Measurements from ENCODE around the gene USP6NL.

The USP6NL gene

DNA sequence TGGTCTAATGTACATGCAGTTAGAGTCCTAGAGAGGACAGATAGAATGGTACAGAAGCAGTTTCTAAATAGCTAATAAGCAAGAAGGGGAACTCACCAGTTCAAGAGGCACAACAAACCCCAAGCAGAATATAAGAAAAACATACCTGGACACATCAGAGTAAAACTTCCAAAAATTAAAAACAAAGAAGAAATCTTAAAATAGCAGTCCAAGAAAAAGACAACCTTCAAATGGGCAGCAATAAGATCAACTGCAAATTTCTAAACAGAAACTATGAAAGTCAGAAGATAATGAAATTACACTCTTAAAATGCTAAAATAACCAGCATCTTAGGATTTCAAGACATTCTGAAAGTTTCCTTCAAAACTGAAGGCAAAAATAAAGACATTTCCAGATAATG is 55.9 kb downstream of the USP6NL start:
- H4K20me1 ChIP-seq (ENCODE audit: insufficient read depth, low read length): no peaks in the 10 kb centered on the region; the same call in 1 of the 2 replicates
- H3K4me3 ChIP-seq (ENCODE audit: low read length): no peak overlapping the region
- no peak overlapping the region for H3K9ac ChIP-seq (ENCODE audit: low read length)
- no peaks in the 10 kb centered on the region for H3K9me3 ChIP-seq (ENCODE audit: insufficient read depth, low read length)
- TF ChIP-seq, protein P1, sequence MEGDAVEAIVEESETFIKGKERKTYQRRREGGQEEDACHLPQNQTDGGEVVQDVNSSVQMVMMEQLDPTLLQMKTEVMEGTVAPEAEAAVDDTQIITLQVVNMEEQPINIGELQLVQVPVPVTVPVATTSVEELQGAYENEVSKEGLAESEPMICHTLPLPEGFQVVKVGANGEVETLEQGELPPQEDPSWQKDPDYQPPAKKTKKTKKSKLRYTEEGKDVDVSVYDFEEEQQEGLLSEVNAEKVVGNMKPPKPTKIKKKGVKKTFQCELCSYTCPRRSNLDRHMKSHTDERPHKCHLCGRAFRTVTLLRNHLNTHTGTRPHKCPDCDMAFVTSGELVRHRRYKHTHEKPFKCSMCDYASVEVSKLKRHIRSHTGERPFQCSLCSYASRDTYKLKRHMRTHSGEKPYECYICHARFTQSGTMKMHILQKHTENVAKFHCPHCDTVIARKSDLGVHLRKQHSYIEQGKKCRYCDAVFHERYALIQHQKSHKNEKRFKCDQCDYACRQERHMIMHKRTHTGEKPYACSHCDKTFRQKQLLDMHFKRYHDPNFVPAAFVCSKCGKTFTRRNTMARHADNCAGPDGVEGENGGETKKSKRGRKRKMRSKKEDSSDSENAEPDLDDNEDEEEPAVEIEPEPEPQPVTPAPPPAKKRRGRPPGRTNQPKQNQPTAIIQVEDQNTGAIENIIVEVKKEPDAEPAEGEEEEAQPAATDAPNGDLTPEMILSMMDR (IDR thresholded peaks at IDR 0.05; ENCODE audit: low read depth, low read length): no peak
- no peak for TF ChIP-seq EZH2phosphoT487 (IDR thresholded peaks at IDR 0.05; ENCODE audit: low read depth)
- H3K79me2 ChIP-seq (ENCODE audit: low read length): peaks cover 21% of the 10 kb centered on the region
- H3K4me2 ChIP-seq (ENCODE audit: low read length): no peak overlapping the region
- H3K27ac ChIP-seq (ENCODE audit: low read length): no peak overlapping the region
- H2AFZ ChIP-seq (ENCODE audit: low read depth, low read length): no peak overlapping the region
- peaks cover 49% of the 10 kb centered on the region for H3K4me1 ChIP-seq (ENCODE audit: low read length)
- no peaks in the 10 kb centered on the region for H3K36me3 ChIP-seq (replicated peaks; ENCODE audit: low read depth, low read length)
- no peaks in the 10 kb centered on the region for H3K27me3 ChIP-seq (ENCODE audit: low read depth, low read length)

- Histone ChIP-seq H3K27ac (ENCODE audit: low read length) (peak overlapping the region; percentile 63), H4K20me1 (ENCODE audit: insufficient read depth, low read length) (no peaks in the 10 kb centered on the region), H2AFZ (ENCODE audit: low read depth, low read length) (no peak overlapping the region), H3K27me3 (ENCODE audit: low read depth, low read length) (no peaks in the 10 kb centered on the region), H3K9ac (ENCODE audit: low read length) (peak overlapping the region; percentile 11; the same call in 1 of the 2 replicates), H3K9me3 (ENCODE audit: insufficient read depth, low read length) (no peaks in the 10 kb centered on the region), H3K4me3 (ENCODE audit: low read length) (peak overlapping the region; percentile 49), H3K4me1 (ENCODE audit: low read length) (peaks cover 51% of the 10 kb centered on the region), H3K79me2 (ENCODE audit: low read length) (peaks cover 21% of the 10 kb centered on the region; the same call in 1 of the 2 replicates), H3K4me2 (ENCODE audit: low read length) (peak overlapping the region; percentile 76), H3K36me3 (replicated peaks; ENCODE audit: low read depth, low read length) (no peaks in the 10 kb centered on the region)
- TF ChIP-seq, protein P1 (IDR thresholded peaks at IDR 0.05; ENCODE audit: low read depth, low read length): no peak
- no peak for TF ChIP-seq EZH2phosphoT487 (IDR thresholded peaks at IDR 0.05; ENCODE audit: low read depth)
Observed at GRCh38 chr10:11553773-11554381, 57.6 kb downstream of the USP6NL start.

DNA sequence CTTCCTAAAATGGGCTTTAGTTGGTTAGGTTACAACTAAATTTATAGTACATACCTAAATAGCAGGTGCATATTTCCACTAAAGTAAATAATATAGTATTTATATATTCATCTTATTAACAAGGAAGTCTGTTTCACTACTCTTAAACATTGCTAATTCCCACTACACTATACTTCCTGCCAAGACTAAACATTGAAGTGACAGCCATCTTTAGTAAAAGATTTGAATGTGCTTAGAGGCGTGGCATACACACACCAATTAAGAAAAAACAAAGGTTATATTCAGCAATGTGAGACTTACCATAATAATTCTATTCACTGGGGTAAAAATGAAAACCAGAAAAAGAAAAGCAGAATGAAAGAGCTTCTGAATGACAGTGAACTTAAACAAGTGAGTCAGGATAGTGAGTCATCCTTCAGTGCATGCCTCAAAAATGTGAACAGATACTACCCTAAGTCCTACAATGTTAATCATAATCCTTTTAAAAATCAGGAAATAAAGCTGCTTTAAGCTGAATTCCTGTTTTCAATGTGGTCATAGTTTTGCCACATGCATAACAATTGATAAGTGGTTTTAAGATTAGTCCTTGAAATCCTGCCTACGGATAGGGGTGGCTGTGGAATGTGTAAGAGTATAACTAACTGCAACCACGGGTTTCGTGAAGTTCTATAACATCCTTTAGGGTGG is 59.4 kb downstream of the USP6NL start:
- H3K79me2 ChIP-seq (ENCODE audit: low read length): peaks cover 16% of the 10 kb centered on the region; the same call in 1 of the 2 replicates
- H3K4me1 ChIP-seq (ENCODE audit: low read length): peaks cover 61% of the 10 kb centered on the region
- H4K20me1 ChIP-seq (ENCODE audit: insufficient read depth, low read length): no peaks in the 10 kb centered on the region
- H3K9me3 ChIP-seq (ENCODE audit: insufficient read depth, low read length): no peaks in the 10 kb centered on the region
- no peak overlapping the region; the same call in 1 of the 2 replicates for H3K27ac ChIP-seq (ENCODE audit: low read length)
- no peak overlapping the region for H2AFZ ChIP-seq (ENCODE audit: low read depth, low read length)
- H3K4me3 ChIP-seq (ENCODE audit: low read length): no peak overlapping the region
- H3K27me3 ChIP-seq (ENCODE audit: low read depth, low read length): no peaks in the 10 kb centered on the region
- H3K4me2 ChIP-seq (ENCODE audit: low read length): peak overlapping the region; percentile 40
- TF ChIP-seq, protein P1 (IDR thresholded peaks at IDR 0.05; ENCODE audit: low read depth, low read length): no peak
- TF ChIP-seq EZH2phosphoT487 (IDR thresholded peaks at IDR 0.05; ENCODE audit: low read depth): no peak
- no peaks in the 10 kb centered on the region for H3K36me3 ChIP-seq (replicated peaks; ENCODE audit: low read depth, low read length)
- no peak overlapping the region for H3K9ac ChIP-seq (ENCODE audit: low read length)

- H3K27ac ChIP-seq (ENCODE audit: low read length): no peak overlapping the region
- no peak overlapping the region for H3K9ac ChIP-seq (ENCODE audit: low read length)
- H4K20me1 ChIP-seq (ENCODE audit: insufficient read depth, low read length): no peaks in the 10 kb centered on the region
- peaks cover 64% of the 10 kb centered on the region for H3K4me1 ChIP-seq (ENCODE audit: low read length)
- no peak overlapping the region for H2AFZ ChIP-seq (ENCODE audit: low read depth, low read length)
- no peak for TF ChIP-seq EZH2phosphoT487 (IDR thresholded peaks at IDR 0.05; ENCODE audit: low read depth)
- TF ChIP-seq, protein P1 (IDR thresholded peaks at IDR 0.05; ENCODE audit: low read depth, low read length): no peak
- peaks cover 16% of the 10 kb centered on the region; the same call in 1 of the 2 replicates for H3K79me2 ChIP-seq (ENCODE audit: low read length)
- no peaks in the 10 kb centered on the region for H3K36me3 ChIP-seq (replicated peaks; ENCODE audit: low read depth, low read length)
- no peak overlapping the region for H3K4me3 ChIP-seq (ENCODE audit: low read length)
- H3K27me3 ChIP-seq (ENCODE audit: low read depth, low read length): no peaks in the 10 kb centered on the region
- no peaks in the 10 kb centered on the region for H3K9me3 ChIP-seq (ENCODE audit: insufficient read depth, low read length)
- H3K4me2 ChIP-seq (ENCODE audit: low read length): no peak overlapping the region
Observed at GRCh38 chr10:11551104-11551503, 60.3 kb downstream of the USP6NL start.
